ENCODE data around the gene EID2B.

GRCh38 chr19:39539165-39539517 lies 6.5 kb upstream of the EID2B start:
- TF ChIP-seq CTCF (IDR thresholded peaks at IDR 0.05) = no peak
- no peak for TF ChIP-seq POLR2A (IDR thresholded peaks at IDR 0.05)
